GM18502 (cell line): ENCODE results near the gene CBLIF.
"Not testable (repeated sequence)": the region's sequence is repeated elsewhere in the genome, so short reads cannot be mapped to it uniquely, and the experiment has no call there.

ENCODE experiments used
- ATAC-seq: cut with Tn5 transposase; IDR thresholded peaks from one replicate; pipeline ENCODE4 v1.9.1; 2021; ENCODE audit warnings: mild to moderate bottlenecking; ENCODE audit not compliant: unreplicated experiment, poor library complexity

CBLIF gene

DNA sequence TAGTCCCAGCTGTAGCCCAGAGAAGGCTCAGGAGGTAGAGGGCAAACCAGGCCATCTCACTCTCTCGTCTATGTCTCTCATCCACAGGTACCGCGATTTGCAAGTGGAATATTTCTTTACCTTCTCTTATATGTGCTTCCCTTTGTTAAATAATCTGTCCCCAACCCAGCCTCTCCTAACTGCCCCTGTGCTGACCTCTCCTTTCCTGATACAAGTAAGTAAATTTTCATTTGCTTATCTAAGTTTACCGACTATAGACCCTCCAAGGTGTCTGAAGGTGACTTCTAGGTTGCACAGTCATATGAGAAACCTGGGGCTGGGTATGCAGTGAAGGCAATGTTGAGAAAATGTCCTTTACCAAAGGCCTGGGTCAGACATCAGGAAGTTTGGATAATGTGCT, at the start of gene CBLIF:
CBLIF (minus strand) TSS at position 101 of the 400 bp plus-strand sequence; CDS start at position 55, 46 bp downstream.
- ATAC-seq, result no peak

DNA sequence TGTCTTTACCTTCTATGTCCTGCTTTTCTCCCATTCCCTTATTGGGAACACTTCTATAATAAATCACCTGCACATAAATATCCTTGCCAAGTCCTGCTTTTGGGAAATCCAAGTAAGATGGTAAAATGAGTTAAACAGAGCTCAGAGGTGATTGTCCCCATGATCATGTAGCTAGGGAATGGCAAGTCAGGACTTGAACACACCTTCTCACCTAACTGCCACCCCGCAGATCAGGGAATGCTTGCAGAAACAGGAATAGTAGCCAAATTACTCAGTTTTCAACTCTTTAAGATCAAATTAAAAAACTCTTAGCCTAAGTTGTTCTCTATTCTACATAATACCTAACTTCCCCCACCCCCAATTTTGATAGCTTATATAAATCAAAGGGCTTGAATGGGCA, 49.3 kb upstream of the CBLIF start:
- no peak for ATAC-seq

DNA sequence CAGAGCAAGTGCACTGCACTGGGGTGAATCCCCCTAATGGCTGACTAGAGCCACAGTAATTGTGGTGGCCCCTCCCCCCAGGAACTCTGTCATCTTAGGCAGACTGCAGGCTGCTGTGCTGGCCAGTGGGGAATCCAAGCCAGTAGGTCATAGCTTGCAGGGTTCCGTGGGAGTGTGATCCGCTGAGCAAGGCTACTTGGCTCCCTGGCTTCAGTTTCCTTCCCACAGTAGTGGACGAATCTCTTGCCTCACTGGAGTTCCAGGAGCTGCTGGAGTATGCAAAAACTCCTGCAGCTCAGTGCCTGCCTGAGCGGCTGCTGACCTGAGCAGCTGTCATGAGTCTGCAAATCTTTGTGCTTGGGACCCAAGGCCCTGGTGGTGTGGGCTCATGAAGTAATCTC, 46.5 kb upstream of the CBLIF start:
- no peak for ATAC-seq

DNA sequence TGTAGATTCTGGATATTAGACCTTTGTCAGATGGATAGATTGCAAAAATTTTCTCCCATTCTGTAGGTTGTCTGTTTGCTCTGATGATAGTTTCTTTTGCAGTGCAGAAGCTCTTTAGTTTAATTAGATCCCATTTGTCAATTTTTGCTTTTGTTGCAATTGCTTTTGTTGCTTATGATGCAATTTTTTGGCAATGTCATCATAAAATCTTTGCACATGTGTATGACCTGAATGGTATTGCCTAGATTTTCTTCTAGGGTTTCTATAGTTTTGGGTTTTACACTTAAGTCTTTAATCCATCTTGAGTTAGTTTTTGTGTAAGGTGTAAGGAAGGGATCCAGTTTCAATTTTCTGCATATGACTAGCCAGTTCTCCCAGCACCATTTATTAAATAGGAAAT, 41.9 kb upstream of the CBLIF start:
- not testable (repeated sequence) for ATAC-seq

DNA sequence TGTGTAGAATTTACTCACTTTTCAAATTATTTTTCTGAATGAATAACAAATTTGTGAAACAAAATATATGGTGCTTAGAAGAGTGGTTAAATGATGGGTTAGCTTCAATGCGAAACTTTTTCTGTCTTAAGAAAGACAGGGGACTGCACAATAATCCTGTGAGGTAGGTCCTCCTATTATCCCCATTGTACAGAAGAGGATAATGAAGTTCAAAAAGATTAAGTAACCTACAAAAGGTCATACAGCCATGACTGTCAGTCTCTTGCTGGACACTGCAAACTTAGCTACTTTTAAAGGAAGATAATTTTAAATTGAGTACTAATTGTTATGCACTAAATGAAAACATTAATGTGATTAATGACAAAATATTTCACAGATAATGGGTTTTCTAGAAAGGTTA, 38.3 kb upstream of the CBLIF start:
- ATAC-seq, result no peak

DNA sequence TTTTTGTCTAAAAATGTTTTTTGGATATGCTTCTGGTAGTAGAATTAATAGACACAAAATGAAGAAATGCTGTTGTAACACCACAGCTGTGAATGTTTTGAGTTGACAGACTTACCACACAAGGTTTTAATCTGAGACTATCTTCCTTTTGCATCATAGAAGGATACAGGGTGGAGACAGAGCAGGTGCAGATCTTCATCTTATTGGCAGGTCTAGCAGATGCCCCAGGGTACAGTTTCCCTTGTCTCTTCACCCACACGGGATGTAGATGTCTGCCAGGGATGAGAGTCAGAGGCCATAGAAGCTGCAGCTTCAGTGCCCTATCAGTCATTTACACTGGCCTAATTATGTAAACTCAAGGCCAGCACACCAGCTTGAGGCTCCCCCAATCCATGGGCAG, 34.3 kb upstream of the CBLIF start:
- no peak for ATAC-seq

DNA sequence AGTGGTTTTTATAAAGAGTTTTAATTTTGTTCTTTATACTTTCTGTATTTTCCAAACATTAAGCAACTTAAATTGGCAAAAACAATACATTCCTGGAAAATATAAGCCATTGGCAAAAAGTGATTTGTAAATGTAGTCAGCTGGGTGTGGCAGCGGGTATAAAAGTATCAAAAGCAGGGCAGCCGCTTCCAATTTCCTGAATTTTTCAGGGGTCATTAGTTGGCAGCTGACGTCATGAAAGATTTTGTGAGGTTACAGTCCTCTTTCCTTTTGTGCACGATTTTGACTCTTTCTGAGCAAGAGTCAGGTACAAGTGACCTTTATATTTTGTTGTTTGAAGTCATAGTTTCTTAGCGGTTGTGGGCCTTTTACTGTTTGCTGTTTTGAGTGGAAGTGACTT, 33.3 kb upstream of the CBLIF start, which contains the start of gene OOSP3:
OOSP3 (plus strand) TSS at position 208 of the 400 bp plus-strand sequence; CDS start at position 235, 27 bp downstream.
- no peak for ATAC-seq

DNA sequence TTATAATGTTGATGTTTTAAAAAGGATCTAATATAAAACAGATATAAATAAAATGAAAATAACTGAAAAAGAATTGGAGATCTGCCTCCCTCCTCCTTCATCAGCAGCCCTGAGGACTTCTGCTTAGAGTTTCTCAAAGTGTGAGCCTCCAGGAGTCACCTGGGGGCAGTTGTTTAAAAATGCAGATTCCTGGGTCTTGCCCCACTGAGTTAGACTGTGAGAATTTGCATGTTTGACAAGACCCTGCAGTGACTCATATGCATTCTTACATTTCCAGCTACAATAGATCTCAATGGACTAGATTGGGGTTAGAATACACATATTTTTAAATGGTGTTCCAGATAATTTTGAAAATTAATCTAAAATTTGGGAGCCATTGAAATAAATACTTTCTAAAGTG, 32.5 kb upstream of the CBLIF start:
- no peak for ATAC-seq

DNA sequence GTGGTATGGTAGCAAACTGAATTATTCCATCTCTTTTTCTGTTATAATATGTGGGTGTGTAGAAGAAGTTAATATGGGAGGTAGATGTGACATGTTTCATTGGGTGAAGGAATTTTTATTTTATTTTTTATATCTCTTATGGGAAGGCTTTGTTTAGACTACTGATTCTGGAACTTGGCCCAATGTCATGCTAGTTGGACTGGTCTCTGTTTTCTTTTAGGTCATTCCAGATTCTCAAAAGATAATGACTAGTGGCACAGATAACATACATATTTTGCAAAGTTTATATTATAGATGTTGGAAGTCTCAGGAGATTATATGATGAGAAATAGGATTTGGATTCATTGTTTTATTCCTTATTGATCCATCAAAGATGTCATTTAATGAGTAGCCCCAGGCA, 32.0 kb upstream of the CBLIF start:
- ATAC-seq, result no peak

DNA sequence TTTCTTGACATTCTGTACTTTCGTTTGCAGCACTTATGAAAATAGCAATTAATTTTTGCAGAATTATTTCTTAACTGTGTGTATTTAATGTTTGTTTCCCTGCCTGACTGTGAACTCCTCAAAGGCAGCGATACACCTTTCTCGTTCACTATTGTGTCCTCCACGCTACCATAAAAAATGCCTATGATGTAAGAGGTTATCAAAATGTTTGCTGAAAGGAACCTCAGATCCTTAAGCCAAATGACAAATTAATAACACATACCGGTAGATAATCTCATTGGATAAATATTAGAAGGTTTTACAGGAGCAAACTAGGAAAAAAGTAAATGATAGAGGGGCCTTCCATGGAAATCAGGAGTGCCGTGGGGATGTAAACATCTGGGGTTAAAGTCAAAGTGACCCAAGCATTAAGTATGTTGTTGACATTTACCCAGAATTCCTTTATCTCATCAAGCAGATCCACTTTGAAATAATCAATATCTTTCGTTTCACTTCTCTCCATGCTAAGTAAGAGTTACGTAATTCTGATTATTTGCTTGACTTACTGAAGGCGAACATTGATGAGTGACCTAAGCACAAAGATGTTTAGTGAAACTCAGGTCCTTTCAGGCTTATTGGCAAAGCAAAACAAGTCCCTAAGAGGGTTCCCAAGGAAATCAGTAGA, 30.7 kb upstream of the CBLIF start:
- no peak for ATAC-seq

DNA sequence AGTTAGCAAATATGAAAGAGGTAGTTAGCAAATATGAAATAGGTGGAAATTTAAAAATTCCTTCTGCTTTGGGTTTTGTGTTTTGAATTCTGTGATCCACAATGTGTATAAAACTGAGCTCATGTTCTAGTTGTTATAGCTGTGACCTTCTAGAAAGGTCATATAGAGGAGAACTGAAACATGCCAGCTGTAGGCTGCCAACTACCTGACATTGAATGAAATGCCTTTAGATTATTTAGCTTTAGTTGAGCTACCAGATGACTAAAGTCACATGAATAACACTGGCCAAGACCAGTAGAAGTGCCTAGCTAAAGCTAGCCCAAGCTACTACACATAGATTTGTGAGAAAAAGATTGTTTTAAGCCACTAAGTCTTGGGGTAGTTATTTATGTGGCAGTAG, 26.8 kb upstream of the CBLIF start:
- no peak for ATAC-seq

DNA sequence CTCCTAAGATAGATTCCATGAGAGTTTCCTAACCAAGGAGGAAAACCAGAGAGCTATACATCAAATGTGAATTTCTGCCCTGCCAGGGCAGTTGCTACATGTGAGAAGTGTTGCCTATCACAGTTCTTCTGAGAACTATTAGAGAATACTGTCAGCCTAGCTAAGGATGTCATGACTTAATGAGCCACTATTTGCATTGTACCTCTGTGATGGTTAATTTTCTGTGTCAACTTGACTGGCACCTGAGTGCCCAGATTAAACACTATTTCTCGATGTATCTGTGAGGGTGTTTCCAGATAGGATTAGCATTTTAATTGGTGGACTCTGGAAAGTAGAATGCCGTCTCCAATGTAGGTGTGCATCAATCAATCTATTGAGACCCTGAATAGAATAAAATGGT, 22.6 kb upstream of the CBLIF start:
- ATAC-seq, result no peak

DNA sequence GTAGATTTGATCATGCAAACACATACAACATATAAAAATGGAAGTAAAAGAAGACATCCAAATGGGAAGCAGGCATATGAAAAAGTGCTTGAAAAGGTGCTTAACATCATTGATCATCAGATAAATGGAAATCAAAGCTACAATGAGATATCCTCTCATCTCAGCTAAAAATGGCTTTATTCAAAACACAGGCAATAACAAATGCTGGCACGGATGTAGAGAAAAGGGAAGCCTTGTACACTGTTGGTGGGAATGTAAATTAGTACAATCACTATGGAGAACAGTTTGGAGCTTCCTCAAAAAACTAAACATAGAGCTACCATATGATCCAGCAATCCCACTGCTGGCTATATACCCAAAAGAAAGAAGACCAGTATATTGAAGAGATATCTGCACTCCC, 21.5 kb upstream of the CBLIF start:
- ATAC-seq, result no peak

DNA sequence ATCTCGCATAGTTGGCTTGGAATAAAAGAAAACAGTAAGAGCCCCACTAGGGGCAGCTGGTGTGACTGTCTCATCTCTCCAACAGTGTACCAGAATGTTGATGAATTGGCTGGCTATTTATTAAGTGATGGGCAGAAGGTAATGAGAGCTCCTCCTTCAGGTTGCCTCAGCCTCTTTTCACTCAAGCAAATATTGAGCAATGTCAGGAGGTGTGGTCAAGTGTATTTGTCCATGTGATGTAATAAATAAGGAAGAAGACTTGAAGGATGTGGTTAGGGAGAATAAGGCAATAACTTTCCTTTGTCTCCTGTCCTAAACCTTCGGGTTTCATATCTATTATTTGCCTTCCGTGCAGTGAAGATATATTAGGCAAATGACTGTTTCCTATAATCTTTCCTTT, 21.1 kb upstream of the CBLIF start, which contains the start of gene TCN1:
TCN1 (minus strand) TSS at position 91 of the 400 bp plus-strand sequence; CDS start at position 74, 17 bp downstream.
- no peak for ATAC-seq

DNA sequence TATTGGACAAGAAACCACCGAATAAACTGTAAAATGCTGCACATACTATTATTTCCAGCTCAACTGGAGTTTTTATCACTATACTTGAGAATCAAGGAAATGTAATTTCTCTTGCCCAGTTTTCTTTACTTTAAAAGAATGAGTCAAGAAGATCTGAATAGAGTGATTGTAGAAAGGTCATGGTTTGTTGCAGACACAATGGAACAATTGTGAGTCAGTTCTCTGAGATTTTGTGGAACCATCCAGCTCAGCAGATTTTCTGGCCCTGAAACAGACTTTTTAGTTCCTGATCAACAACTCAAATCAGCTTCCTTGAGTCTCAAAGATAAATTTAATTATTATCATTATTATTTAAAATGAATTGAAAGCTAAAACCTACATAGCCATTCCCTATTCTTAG, 19.7 kb upstream of the CBLIF start:
- ATAC-seq, result no peak

DNA sequence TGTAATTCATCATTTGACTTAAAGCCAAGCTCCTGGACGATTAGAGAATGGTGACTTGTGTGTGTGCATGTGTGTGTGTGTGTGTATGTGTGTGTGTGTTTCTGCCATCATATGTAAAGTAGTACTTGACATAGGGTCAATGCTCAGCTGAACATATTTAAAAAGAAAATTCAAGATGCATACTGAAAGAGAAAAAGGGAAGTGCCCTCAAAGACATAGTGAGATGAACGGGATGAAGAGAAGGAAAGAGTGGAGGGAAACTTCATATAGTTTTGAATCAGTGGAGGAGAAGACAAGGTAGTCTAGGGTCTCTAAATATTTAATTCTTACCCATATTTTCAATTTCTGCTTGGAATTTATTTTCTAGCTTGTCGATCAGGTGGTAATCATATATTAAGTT, 17.0 kb upstream of the CBLIF start:
- no peak for ATAC-seq

DNA sequence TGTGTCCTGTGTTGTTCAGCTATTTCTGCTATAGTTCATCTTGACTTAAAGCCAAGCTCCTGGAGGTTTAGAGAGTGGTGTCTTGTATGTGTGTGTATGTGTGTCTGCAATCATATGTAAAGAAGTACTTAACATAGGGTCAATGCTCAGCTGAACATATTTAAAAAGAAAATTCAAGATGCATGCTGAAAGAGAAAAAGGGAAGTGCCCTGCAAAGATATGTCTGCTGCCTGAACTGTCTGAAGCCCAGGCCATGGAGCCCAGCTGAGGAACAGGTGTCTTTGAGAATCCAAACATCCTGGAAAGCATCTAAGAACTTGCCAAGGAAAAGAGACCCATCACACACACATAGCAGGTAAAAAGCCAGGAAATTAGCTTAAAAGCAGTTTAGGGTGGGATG, 14.4 kb upstream of the CBLIF start:
- no peak for ATAC-seq

DNA sequence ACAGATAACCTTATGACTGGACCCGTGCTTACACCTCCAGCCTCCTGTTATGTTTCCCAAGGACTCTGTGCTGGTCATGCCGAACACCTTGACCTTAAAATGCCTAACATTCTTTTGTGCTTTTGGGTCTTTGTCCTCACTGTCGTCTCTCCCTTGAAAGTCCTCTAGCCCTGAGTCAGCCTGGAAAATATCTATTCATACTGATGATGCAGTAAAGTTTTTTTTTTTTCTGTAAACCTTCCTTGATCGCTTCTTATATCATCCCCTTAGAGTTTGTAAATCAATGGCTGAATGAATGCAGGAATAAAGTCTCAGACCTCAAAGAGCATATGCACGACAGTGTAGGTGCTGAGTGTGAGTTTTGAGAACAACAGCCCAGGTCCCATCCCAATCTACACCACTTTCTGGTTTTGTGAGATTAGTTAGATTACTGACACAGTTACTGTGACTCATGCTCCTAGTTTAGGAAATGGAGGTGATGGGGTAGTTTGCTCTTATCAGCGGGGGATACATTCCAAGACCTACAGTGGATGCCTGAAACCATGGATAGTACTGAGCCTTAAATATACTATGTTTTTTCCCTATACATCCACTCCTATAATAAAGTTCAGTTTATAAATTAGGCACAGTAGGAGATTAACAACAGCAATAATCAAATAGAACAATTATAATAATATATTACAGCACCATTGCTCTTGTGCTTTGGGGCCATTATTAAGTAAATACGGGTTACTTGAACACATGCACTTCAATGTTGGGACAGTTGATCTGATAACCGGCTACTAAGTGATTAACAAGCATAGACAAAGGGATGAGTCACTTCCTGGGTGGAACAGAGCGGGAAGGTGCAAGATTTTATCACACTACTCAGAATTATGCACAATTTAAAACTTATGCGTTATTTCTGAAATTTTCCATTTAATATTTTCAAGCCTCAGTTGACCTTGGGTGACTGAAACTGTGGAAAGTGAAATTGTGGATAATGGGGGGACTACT, 12.4 kb upstream of the CBLIF start:
- no peak for ATAC-seq

DNA sequence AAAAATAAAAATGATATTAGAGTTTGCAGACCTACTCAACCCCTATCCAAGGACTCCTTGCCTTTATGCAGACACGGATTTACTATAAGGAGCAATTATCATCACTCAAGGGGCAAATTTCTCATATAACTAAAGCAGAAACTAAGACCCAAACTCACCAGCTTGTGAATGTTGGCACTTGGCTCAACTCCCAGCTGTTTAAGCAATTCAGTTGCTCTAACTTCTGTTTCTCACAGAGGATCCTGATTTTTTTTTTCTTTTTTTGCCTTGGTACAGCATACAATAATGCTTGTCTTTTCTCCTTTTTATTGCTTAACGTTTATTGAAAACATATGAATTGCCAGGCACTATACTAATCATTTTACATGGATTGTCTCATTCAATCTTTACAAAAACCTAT, 9.6 kb upstream of the CBLIF start:
- no peak for ATAC-seq

DNA sequence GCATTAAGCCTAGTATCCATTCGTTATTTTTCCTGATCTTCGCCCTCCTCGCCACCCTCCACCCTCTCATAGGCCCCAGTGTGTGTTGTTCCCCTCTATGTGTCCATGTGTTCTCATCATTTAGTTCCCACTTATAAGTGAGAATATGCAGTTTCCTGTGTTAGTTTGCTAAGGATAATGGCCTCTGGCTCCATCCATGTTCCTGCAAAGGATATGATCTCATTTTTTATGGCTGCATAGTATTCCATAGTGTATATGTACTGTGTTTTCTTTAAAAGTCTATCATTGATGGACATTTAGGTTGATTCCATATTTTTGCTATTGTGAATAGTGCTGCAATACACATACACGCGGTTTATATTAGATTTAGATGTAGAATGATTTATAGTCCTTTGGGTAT, 6.1 kb upstream of the CBLIF start:
- ATAC-seq, result not testable (repeated sequence)

DNA sequence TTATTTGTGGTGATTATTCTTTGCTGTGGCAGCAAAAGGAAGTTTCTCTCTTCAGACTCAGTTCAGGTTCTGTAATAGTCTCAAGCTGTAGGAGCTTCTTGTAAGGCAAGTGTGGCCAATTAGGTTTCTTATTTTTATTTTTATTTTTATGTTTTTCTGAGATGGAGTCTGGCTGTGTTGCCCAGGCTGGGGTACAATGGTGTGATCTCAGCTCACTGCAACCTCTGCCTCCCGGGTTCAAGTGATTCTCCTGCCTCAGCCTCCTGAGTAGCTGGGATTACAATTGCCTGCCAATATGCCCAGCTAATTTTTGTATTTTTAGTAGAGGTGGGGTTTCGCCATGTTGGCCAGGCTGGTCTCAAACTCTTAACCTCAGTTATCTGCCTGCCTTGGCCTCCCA, 4.3 kb upstream of the CBLIF start:
- ATAC-seq, result not testable (repeated sequence)
